Activated CD8-positive, alpha-beta memory T cell treated with anti-CD3 and anti-CD28 coated beads for 4 hours (primary cell): ENCODE data around the gene SLX1A.
A peak's percentile ranks its signal among the peaks of the same experiment; 100 is the strongest.
"Not testable (repeated sequence)": the region's sequence is repeated elsewhere in the genome, so short reads cannot be mapped to it uniquely, and the experiment has no call there.

Experiments used
- DNase-seq, 2 donors: peaks; one replicate each; pipeline ENCODE4 v3.0.0-alpha.2; 2020; ENCODE audit warnings: low read depth in 2 of 2

Gene SLX1A

DNA sequence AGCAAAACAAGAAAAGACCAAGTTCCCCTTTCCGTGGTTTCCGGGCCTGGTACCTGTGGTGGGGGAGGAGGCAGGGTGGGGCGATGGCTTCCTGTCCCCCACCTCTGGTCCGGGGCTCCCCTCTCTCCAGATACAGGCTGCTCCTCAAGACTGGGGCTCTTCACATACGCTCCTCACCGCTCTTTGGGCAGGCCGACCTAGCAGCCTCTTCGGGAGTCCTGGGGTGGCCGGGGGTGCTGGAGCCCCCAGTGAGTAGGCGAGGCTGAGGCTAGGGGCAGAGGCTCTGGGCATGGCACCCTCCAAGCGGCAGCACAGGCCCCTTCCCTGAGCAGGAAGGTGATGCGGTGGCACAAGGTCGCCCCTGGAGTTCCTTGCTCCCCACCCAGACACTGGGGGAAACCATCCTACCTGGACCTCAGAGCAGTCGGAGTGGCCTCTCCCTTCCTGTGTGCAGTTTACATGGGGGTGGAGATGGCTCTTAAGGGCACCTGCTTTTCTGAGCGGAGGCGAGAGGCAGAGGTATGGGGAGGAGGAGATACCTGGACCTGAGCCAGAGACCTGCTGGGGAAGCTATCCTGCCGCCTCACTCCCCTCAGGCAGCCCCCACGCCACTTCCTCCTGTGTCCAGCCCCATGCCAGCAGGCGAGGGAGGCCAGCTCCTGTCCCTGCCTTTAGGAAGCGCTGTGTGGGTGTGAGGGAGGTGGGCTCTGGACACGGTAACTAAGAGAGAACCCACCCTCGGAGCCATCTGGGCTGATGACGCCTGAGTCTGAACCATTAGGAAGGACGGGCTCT is 9.4 kb upstream of the SLX1A start:
- peak; percentile 47 to 51 for DNase-seq

DNA sequence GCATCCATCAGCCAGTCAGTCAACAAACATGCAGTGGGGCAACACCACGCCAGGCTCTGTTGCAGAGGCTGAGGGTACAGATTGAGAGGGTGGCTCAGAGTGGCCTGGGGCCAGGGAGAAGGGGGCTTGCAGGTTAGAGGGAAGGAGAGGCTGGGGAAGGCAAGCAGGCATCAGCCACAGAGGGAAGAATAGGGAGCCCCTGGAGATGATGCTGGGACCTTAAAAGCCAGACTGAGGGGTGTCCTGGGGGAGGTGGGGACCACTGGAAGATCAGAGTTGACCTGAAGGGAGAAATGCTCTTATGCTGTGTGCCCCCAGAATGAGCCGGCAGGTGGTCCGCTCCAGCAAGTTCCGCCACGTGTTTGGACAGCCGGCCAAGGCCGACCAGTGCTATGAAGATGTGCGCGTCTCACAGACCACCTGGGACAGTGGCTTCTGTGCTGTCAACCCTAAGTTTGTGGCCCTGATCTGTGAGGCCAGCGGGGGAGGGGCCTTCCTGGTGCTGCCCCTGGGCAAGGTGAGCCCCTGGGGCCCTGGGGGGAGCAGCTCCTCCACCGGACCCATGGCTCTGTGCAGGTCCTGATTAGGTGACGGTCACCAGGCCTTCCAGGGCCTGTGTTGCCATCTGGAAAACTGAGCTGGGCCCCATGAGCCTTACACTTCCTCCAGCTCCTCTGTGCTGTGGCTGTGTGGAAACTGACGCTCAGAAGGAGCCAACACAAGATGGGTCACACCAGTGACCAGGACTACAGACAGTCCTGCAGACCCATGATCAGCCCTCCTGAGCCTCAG is 8.6 kb upstream of the SLX1A start:
- DNase-seq = peak; percentile 3 to 6

DNA sequence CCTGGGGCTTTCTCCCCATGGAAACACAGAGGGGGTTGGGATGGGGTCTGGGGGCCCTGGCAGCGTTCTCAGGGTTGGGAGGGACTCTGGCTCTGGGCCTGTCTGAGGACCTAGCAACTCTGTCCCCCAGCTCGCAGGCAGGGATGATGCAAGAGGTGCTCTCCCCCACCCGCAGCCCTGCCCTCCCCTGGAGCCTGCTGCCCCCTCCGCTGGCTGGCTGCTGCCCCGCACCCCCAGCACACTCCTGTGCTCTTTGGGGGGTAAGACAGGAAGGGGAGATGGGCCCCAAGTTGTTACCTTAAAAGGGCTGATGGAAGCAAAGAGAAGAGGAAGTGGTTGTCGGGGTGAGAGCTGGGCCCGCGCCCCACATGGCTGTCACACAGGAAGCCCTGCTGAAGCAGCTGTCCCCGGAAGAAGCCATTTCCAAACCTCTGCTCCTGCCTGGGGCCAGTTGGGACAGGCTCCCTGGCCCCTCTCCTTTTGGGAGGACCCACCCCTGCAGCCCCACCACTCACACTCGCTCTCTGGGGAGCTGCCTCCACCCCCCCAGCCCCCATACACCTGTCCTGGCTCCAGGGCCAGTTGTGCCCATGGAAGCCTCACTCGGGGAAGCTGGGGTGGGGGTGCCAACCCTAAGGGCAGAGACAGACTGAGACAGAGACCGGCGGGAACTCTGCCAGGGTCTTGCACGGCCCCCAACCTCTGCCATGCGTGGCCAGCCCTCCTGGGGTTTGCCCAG is 7.8 kb upstream of the SLX1A start:
- peak; percentile 68 to 70 for DNase-seq

DNA sequence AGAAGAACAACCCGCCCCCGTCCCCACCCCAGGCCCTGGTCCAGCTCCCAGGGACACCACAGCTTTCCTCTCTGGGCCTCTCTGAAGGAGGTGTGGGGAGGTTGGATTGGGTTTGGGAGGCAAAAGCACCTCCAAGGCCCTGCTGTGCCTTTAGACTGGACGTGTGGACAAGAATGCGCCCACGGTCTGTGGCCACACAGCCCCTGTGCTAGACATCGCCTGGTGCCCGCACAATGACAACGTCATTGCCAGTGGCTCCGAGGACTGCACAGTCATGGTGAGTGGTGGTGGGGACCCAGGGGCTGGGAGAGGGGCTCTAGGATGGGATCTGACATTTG is 7.3 kb upstream of the SLX1A start:
- peak; percentile 3 to 11 for DNase-seq

DNA sequence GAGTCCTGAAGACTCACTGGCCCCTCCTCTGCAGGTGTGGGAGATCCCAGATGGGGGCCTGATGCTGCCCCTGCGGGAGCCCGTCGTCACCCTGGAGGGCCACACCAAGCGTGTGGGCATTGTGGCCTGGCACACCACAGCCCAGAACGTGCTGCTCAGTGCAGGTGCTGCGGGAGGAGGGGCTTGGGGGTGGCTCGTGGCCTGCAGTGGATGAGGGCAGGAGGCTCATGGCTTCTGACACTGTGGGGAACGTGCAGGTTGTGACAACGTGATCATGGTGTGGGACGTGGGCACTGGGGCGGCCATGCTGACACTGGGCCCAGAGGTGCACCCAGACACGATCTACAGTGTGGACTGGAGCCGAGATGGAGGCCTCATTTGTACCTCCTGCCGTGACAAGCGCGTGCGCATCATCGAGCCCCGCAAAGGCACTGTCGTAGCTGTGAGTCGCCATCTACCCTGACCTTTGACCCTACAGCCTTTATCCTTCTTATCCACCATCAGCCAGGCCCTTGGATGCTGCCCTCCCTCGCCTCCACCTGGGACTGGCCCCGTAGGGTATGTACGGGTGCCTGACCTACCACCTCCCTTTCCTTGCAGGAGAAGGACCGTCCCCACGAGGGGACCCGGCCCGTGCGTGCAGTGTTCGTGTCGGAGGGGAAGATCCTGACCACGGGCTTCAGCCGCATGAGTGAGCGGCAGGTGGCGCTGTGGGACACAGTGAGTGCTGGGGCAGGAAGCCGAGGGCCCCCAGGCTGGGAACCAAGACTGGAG is 6.7 kb upstream of the SLX1A start:
- peak; percentile 70 to 74 for DNase-seq

DNA sequence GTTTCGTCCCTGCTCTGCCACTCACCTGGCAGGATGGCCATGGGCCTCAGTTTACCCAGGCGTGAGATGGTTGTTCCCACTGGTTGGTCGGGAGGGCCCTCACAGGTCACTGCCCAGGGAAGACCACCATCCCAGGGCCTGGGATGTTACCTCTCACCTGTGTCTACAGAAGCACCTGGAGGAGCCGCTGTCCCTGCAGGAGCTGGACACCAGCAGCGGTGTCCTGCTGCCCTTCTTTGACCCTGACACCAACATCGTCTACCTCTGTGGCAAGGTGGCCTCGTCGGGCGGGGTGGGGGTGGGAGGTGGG is 6.2 kb upstream of the SLX1A start:
- no peak for DNase-seq

DNA sequence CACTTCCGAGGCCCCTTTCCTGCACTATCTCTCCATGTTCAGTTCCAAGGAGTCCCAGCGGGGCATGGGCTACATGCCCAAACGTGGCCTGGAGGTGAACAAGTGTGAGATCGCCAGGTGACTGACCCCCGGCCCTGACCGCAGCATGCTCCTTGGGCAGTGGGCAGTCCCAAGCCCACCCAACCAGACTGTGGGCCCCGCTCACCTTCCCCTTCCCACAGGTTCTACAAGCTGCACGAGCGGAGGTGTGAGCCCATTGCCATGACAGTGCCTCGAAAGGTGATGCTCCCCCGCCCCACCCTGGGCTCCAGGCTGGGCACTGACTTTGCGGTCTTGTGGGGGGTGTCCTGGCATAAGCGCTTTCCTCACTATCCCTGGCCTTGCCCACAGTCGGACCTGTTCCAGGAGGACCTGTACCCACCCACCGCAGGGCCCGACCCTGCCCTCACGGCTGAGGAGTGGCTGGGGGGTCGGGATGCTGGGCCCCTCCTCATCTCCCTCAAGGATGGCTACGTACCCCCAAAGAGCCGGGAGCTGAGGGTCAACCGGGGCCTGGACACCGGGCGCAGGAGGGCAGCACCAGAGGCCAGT is 5.6 kb upstream of the SLX1A start:
- DNase-seq = no peak

DNA sequence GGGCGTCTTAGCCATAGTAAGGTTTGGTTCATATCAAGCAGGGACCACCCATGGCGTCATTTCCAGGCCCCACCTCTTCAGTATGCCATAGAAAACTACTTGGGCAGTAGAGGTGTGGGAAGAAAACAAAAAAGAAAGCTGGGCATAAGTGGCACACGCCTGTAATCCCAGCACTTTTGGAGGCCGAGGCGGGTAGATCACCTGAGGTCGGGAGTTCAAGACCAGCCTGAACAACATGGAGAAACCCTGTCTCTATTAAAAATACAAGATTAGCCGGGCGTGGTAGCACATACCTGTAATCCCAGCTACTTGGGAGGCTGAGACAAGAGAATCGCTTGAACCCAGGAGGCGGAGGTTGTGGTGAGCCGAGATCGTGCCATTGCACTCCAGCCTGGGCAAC is 2.5 kb upstream of the SLX1A start:
- not testable (repeated sequence) for DNase-seq

DNA sequence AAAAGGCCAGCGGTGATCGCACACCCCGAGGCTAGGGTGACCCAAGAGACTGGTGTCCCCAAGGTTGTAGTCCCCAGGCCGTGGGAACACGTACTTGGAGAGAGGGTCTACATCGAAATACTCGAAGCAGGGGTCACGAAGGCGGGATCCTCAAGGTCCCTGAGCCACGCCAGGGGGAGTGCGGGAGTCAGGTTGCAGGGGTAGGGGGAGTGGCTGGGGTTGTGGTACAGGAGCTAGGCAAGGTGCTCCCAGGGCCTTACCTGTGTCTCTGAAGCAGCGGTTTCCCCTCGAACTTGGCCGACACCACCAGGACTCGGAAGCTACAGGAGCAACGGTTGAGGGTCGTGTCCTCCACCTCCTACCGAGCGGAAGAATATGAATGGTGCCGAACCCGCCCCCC is 577 bp upstream of the SLX1A start:
- not testable (repeated sequence) for DNase-seq

DNA sequence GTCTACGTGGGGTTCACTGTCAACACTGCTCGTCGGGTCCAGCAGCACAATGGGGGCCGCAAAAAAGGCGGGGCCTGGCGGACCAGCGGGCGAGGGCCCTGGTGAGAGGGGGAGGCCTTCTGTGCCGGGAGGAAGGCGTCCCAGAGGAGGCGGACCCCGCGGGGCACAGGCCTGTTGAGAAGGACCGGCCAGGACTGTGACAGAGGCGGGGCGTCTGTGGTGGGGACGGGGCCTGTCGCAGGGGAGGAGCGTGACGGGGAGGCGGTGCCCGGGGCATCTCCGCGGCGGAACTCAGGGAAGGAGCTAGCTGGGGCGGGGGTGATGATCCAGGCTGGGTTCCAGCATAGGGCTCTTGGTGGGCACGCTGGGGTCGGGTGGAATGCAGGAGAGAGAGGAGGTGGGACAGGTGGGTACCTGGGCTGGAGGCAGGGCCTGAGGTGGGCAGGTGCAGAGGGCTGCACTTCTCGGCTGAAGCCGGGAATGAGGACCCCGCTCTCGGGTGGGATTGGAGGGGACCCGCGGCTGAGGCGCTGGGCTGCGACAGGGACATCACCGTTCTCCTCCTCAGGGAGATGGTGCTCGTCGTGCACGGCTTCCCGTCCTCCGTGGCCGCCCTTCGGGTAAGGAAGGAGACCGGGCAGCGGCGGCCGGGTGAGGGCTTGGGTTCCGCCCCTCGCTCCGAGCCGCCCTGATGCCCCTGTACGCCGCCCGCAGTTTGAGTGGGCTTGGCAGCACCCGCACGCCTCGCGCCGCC is 674 bp downstream of the SLX1A start:
- not testable (repeated sequence) for DNase-seq

DNA sequence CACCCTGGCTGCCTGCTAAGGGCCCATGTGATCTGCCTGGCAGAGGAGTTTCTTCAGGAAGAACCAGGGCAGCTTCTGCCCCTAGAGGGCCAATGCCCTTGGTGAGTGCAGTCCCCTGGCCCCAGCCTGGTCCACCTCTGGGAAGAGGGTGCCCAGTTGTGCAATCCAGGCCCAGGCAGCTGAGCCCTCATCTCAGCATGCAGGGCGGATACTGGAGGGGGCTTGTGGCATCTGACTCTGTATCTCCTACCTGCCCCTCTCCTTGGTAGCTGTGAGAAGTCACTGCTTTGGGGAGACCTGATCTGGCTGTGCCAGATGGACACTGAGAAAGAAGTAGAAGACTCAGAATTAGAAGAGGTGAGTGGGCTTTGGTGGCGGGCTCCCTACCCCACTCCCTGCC is 3.3 kb downstream of the SLX1A start:
- not testable (repeated sequence) for DNase-seq

DNA sequence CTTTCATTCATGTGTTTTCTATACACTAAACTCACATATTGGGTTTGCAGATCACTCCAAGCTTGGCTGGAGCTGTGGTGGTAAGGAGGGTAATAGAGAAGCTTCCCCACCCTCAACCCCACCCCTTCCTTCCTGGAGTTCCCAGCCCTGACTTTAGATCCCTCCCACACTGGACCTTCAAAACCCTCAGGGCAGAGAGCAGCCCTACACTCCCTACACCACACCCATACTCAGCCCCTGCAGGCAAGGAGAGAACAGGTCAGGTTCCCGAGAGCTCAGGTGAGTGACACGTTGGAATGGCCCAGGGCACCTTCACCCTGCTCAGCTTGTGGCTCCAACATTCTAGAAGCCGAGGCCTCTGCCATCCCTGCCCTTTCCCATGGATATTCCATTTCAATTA is 5.4 kb downstream of the SLX1A start, which contains the start of gene SULT1A3:
Gene SULT1A3 (plus strand): TSS at position 207 of the 400 bp plus-strand sequence. CDS start 1,474 bp downstream, outside the sequence.
- DNase-seq = not testable (repeated sequence)

DNA sequence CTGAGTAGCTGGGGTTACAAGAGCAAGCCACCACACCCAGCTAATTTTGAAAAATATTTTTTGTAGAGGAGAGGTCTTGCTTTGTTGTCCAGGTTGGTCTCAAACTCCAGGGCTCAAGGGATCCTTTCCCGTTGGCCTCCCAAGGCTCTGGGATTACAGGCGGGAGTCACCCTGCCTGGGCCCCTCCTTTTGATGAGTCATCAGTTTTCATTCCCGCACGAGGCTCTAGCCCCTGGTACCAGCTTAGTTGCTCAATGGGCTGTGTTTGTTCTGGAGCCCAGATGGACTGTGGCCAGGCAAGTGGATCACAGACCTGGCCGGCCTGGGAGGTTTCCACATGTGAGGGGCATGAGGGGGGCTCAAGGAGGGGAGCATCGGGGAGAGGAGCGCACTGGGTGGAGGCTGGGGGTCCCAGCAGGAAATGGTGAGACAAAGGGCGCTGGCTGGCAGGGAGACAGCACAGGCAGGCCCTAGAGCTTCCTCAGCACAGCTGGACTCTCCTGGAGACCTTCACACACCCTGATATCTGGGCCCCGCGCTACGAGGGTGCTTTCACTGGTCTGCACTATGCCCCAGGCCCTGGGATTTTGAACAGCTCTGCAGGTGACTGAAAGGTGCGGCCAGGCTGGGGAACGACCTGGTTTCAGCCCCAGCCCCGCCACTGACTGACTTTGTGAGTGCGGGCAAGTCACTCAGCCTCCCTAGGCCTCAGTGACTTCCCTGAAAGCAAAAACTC is 6.1 kb downstream of the SLX1A start:
- DNase-seq = not testable (repeated sequence)

DNA sequence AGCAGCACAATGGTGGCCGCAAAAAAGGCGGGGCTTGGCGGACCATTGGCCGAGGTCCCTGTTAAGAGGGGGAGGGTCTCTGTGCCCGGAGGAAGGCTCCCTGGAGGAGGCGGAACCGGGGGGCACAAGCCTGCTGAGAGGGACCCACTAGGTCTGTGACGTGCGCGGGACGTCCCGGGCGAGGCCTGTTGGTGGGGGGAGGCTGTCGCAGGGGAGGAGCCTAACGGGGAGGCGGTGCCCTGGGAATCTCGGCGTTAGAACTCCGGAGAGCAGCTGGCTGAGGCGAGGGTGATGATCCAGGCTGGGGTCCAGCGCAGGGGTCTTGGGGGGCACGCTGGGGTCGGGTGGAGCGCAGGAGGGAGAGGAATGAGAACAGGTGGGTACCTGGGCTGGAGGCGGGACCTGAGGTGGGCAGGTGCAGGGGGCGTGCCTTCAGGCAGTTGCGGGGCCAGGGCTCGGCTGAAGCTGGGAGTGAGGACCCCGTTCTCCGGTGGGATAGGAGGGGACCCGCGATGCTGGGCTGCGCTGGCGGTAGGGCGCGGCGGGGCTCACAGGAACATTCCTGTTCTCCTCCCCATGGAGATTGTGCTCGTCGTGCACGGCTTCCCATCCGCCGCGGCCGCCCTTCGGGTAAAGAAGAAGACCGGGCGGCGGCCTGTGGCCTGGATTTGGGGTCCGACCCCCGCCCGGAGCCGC is 12.0 kb downstream of the SLX1A start:
- not testable (repeated sequence) for DNase-seq

DNA sequence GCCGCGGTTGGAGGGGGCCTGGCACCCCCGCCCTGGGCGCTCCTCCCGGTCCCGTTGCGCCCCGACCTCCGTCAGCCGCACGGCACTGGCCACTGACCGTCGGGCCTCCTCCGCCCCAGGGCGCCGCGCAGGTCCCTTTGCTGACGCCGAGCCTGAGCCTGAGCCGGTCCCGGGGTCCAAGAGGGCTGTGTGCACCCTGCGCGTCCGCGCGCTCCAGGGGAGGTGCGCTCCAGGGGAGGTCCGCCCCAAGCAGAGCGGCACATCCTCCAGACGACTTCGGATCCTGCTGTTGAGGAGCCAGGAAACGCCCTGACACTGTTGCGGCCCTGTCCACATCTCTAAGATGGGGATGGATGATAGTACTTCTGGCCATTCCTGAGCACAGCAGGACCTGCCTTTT is 12.6 kb downstream of the SLX1A start:
- DNase-seq = not testable (repeated sequence)

DNA sequence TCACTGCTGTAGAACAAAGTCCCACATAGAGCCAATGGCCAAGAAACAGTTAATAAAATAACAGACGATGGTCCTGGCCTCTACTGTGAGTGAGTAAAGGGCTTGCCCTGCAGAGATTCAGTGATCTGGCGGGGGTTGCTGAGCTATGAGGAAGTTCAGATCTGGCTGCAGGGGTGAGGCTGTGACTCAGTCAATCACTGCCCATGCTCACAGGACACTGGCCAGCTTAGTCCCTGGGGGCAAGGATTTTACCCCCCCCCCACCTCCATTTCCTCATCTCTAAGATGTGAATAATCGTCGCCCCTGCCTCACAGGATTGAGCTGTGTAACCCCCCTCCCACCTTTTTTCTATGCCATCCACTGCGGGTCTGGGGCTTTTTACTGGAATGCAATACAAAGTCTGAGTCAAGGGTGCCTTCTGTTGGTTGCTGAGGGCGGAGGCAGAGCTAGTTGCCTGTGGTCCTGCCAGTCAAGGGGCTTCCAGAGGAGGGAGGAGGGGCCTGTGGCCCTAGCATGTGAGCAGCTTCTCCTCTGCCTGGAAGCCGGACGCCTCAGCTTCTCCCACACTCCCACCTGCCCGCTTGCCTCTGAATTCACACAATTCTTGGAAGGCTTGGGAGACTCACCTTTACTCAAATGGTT is 13.5 kb downstream of the SLX1A start:
- not testable (repeated sequence) for DNase-seq

DNA sequence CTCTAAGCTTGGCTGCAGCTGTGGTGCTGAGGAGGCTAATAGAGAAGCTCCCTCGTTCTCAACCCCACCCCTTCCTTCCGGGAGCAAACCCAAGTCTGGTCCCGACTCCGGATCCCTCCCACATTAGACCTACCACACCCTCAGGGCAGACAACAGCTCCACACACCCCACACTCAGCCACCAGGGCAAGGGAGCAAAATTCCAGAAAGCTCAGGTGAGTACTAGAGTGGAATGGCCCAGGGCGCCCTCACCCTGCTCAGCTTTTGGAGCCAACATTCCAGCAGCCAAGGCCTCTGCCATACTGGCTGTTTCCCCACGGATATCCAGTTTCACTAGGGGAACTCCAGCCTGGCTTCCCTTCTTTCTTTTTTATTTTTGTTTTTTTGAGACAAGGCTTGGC is 15.4 kb downstream of the SLX1A start:
- DNase-seq = not testable (repeated sequence)

DNA sequence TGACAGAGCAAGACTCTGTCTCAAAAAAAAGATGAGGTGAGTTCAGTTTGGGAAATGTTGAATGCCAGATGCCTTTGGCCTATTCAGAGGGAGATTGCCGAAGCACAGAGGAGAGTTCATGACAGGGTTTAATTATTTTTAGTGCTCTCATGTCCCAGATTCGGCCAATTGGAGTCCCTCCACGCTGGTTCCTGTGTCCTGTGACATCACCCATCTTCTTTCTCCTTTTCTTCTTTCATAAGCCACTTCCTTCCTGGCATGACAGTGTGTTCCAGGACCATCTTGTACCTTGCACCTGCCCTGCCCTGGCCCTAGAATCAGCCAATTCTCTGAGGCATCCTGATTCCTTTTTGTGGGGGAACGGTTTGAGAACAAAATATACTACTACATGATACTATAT is 17.7 kb downstream of the SLX1A start:
- DNase-seq = not testable (repeated sequence)

DNA sequence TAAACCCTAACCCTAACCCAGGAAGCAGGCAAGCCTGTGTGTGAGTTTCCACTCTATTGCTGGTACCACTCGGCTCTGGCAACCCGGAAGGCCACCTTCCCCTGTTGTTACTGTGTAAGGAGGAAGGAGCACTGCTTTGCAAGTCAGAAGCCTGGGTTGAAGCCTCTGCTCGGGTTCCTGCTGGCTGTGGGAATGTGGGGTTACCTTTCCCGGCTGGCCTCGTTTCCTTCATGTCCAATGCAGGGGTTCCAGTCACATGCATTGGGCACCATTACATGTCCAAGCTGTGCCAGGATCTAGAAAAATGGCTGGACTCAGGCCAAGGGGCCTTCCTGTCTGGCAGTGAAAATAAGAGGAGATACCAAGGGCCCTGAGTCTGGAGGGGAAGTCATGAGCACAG is 23.4 kb downstream of the SLX1A start:
- not testable (repeated sequence) for DNase-seq
